K562 (cell line): ENCODE data around the gene MADD. TPM values are rescaled to one million over a fixed set of nuclear protein-coding genes. Genes with fewer than 3 reads are reported as not detected.
A peak's percentile ranks its signal among the peaks of the same experiment; 100 is the strongest.

Source experiments
- ATF2 ChIP-seq: sonication (generic); formaldehyde crosslinking; IDR thresholded peaks from 2 replicates; pipeline ENCODE4 v1.8.1; 2022; ENCODE audit warnings: missing genetic modification reagents
- BCOR ChIP-seq: fragments of 450-650 bp; IDR thresholded peaks from 2 replicates; pipeline ENCODE4 v1.6.1; 2016
- DPF2 ChIP-seq: fragments of 450-650 bp; IDR thresholded peaks from 2 replicates; pipeline ENCODE4 v1.6.1; 2016
- ESRRB ChIP-seq: fragments of 250-450 bp; sonication (Bioruptor Pico); IDR thresholded peaks from 2 replicates; pipeline ENCODE4 v1.5.0; 2020; ENCODE audit warnings: mild to moderate bottlenecking, moderate library complexity, borderline replicate concordance
- KAT2B ChIP-seq: IDR thresholded peaks from one replicate; pipeline ENCODE4 v1.6.1; 2012; ENCODE audit warnings: low read depth, mild to moderate bottlenecking, control low read depth, inconsistent platforms, low read length, moderate library complexity
- LCOR ChIP-seq: sonication (generic); formaldehyde crosslinking; IDR thresholded peaks from 2 replicates; pipeline ENCODE4 v1.8.0; 2022; ENCODE audit warnings: mild to moderate bottlenecking, missing genetic modification reagents
- NR2C1 ChIP-seq, 2 experiments: fragments of 450-650 bp; IDR thresholded peaks; 2 replicates each; pipeline ENCODE4 v1.6.1; 2017; ENCODE audit warnings: mild to moderate bottlenecking in 2 of 2, antibody characterized with exemption in 1 of 2, inconsistent platforms in 1 of 2, missing compliant biosample characterization in 1 of 2, missing genetic modification characterization in 1 of 2
- RBM17 ChIP-seq: fragments of 200-400 bp; formaldehyde crosslinking; IDR thresholded peaks from 2 replicates; pipeline ENCODE4 v1.6.1; 2017; ENCODE audit warnings: low read depth, mild to moderate bottlenecking, low read length, borderline replicate concordance
- SAFB2 ChIP-seq: fragments of 200-400 bp; formaldehyde crosslinking; IDR thresholded peaks from 2 replicates; pipeline ENCODE4 v1.6.1; 2018; ENCODE audit warnings: borderline replicate concordance, low read length, low read depth, moderate library complexity; ENCODE audit not compliant: severe bottlenecking
- SMARCA5 ChIP-seq: fragments of 450-650 bp; IDR thresholded peaks from 2 replicates; pipeline ENCODE4 v1.6.1; 2016
- TAL1 ChIP-seq: fragments of 450-650 bp; IDR thresholded peaks from 2 replicates; pipeline ENCODE4 v1.6.1; 2016; ENCODE audit warnings: mild to moderate bottlenecking
- ZBTB40 ChIP-seq, 2 experiments: fragments of 450-650 bp in 1 of 2; sonication (generic) in 1 of 2; formaldehyde crosslinking in 1 of 2; IDR thresholded peaks; 2 replicates each; pipeline versions ENCODE4 v1.7.1 to v1.9.0; 2016 to 2022; ENCODE audit warnings: inconsistent platforms in 1 of 2, mild to moderate bottlenecking in 1 of 2, missing genetic modification reagents in 1 of 2
- ZNF121 ChIP-seq: sonication (generic); formaldehyde crosslinking; conservative IDR thresholded peaks from 2 replicates; pipeline ENCODE4 v1.8.0; 2022; ENCODE audit warnings: missing genetic modification reagents
- ZNF184 ChIP-seq: sonication (generic); formaldehyde crosslinking; IDR thresholded peaks from 2 replicates; pipeline ENCODE4 v1.5.0; 2020; ENCODE audit warnings: missing genetic modification reagents
- ZNF354B ChIP-seq: fragments of 250-450 bp; sonication (Bioruptor Pico); IDR thresholded peaks from 2 replicates; pipeline ENCODE4 v1.4.0; 2020
- ZNF551 ChIP-seq: fragments of 250-450 bp; sonication (Bioruptor Pico); IDR thresholded peaks from 2 replicates; pipeline ENCODE4 v1.5.0; 2021; ENCODE audit warnings: mild to moderate bottlenecking, moderate library complexity
- ZSCAN32 ChIP-seq: fragments of 450-650 bp; formaldehyde crosslinking; IDR thresholded peaks from 2 replicates; pipeline ENCODE4 v1.4.0; 2020; ENCODE audit warnings: mild to moderate bottlenecking, moderate library complexity
- polyA plus RNA-seq, 8 experiments: library from polyadenylated mRNA; depleted of rRNA in 4 of 8; stranded (reverse) in 5 of 8; unstranded in 3 of 8; fragments of >200 nt; fragmentation: Nextera tagmentation in 2 of 8; fragmentation: Illumina TruSeq in 1 of 8; extraction: Ambion mirVana in 2 of 8; extraction: Trizol in 1 of 8; gene quantifications; 2 replicates each; pipeline versions ENCODE4 v1.2.1 to v1.2.3, GENCODE V29; 2011 to 2014; ENCODE audit warnings: inconsistent platforms in 1 of 8, missing spikeins in 1 of 8
- total RNA-seq, 7 experiments: library from RNA; depleted of rRNA in 6 of 7; stranded (reverse); fragments of >200 nt in 6 of 7; fragmentation: Illumina TruSeq in 2 of 7; extraction: Trizol in 2 of 7; gene quantifications; 2 replicates each; pipeline versions ENCODE4 v1.2.1 to v1.2.3, GENCODE V29; 2011 to 2021; ENCODE audit warnings: low replicate concordance in 1 of 7

The MADD gene
- total and polyA plus RNA-seq, 9 of the 15 experiments (the other 6 are each of a cell fraction or from before 2014, with no cell fraction given): 0.68 to 57.6 (median 33.6) TPM

- TF ChIP-seq ATF2 (CRISPR knock-in tag) (no peak), ZSCAN32 (CRISPR knock-in tag) (no peak), ESRRB (CRISPR knock-in tag) (0 out of 2 replicates have a peak, but pooled peaks have one; percentile 62), ZNF354B (no peak), ZBTB40 (IDR thresholded peaks at IDR 0.05) (peak; percentile 86), ZBTB40 (CRISPR knock-in tag; IDR thresholded peaks at IDR 0.05) (no peak), SAFB2 (no peak), ZNF121 (no peak), DPF2 (peak; percentile 60; the same call in 1 of the 2 replicates), RBM17 (no peak), NR2C1 (IDR thresholded peaks at IDR 0.05) (peak; percentile 55; the same call in 1 of the 2 replicates), NR2C1 (tag; IDR thresholded peaks at IDR 0.05) (no peak), KAT2B (no peak), LCOR (CRISPR knock-in tag) (no peak), SMARCA5 (no peak), ZNF551 (no peak), BCOR (no peak), TAL1 (no peak), ZNF184 (CRISPR knock-in tag) (no peak)
Observed at GRCh38 chr11:47269002-47269828, 718 bp upstream of the MADD start (continued).
